NCI-H1417 treated with DMSO at 0.1 percent for 48 hours (cell line): ENCODE results near the gene PLPPR2.
"Not testable (repeated sequence)": the region's sequence is repeated elsewhere in the genome, so short reads cannot be mapped to it uniquely, and the experiment has no call there.

ENCODE experiments used
- DNase-seq: peaks from one replicate; lab custom pipeline; 2025; lab: John Stamatoyannopoulos, UW

PLPPR2 gene

DNA sequence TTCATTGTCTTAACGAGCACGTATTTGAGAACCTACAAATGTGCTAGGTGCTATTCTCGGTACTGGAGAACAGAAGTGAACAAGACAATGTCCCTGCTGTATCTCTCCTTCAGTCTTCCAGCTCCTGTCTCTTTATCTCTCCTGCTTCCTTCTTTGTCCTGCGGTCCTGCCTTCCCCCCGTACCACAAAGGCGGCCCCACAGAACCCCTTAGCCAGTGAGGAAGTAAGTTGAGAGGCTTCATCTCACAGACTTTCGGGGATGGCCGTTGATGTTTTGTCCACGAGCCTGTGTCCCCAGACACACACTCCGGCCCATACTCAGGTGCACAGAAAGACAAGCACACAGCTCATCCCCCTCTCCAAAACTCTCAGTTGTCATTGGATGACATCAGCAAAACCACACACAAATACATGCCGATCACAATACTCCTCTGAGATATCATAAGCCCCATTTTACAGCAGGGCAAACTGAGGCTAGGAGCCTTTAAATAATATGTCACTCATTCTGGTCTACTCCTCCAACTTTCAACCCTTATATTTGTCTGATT, 18.7 kb downstream of the PLPPR2 start:
- DNase-seq: no peak

DNA sequence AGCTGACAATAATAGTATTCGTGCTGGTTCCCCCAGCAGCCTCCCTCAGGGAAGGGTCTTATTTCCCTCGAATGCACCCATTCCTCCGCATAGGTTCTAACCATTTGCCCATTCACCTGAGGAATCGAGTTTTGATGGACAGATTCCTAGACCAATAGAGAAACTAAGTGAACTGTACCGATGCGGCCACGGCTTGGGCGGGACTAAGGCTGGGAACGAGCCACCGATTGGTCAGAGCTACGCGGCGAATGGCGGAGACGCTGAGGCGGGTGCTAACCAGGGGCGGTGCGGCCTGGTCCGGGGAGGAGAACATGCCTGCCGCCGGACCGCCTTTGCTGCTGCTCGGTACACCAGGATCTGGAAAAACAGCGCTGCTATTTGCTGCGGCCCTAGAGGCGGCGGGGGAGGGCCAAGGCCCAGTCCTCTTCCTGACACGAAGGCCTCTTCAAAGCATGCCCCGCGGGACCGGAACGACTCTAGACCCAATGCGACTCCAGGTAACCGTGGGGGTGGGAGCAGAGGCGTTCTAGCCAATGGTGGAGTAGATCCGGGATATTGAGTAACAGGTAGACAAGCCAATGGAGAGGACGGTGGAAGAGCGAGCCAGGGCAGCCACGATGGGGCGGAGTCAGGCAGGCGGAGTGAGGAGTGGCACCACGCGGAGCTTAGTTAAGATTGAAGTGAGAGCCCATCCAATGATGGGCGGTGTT, 19.4 kb downstream of the PLPPR2 start, which contains the start of gene SWSAP1:
Gene SWSAP1 (plus strand): TSS at position 234 of the 710 bp plus-strand sequence. CDS start 15 bp downstream, at position 249.
- DNase-seq: peak; percentile 99

DNA sequence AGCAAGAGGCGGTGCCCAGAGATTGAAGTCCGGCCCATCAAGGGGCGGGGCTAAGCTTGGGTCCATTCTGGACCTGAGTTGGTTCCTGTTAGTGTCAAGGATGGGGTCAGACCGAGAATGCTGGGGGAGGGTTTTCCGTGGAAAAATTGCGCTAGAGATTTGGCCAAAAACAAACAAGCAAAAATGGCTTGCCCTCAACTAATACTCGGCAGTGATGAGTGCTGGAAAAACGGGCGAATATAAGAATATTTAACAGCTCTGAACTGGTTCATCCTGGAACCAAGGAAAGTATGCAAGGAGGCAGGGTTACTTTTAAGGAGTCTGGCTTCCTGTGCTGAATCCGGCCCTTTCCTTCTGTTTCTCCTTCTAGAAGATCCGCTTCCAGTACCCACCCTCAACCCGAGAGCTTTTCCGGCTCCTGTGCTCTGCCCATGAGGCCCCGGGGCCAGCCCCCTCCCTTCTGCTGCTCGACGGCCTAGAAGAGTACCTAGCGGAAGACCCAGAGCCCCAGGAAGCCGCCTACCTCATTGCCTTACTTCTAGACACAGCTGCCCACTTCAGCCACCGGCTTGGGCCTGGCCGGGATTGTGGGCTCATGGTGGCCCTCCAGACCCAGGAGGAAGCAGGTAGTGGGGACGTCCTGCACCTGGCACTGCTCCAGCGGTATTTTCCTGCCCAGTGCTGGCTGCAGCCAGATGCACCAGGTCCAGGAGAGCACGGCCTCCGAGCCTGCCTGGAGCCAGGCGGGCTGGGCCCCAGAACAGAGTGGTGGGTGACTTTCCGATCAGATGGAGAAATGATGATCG, 20.1 kb downstream of the PLPPR2 start:
- DNase-seq: no peak

DNA sequence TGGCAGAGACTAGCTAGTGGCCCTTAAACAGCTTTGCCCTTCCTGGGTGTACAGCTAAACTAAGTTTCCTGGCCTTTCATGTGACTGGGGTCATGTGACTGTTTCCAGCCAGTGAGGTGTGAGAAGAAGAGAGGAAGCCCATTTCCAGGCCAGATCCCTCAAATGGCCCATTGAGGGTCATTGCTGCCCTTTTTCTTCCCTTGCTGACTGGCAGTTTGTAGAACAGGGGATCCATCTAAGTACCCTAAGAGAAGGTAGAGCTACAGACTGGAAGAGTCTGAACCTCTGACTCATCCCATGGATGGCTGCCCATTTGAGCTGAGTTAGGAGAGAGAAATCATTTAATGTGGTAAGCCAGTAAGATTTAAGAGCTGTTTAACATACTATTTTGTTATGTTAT, 22.0 kb downstream of the PLPPR2 start:
- DNase-seq: no peak

DNA sequence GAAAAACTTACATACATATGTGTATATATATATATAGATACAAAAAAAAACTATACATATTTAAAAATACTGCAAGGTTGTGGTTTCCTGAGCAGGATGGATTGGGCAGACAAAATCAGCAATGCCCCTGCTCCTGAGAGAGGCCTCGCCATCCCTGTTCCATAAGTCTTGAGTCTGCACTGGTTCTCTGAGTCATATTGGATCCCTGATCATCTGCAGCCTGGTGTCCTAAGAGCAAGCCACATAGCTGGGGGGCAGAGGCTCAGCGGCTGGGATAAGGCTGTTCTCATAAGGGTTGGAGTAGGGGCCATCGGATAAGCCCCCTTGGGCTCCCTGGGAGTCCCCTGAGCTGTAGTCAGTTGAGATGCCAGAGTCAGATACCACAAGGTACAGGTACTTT, 22.5 kb downstream of the PLPPR2 start:
- no peak for DNase-seq

DNA sequence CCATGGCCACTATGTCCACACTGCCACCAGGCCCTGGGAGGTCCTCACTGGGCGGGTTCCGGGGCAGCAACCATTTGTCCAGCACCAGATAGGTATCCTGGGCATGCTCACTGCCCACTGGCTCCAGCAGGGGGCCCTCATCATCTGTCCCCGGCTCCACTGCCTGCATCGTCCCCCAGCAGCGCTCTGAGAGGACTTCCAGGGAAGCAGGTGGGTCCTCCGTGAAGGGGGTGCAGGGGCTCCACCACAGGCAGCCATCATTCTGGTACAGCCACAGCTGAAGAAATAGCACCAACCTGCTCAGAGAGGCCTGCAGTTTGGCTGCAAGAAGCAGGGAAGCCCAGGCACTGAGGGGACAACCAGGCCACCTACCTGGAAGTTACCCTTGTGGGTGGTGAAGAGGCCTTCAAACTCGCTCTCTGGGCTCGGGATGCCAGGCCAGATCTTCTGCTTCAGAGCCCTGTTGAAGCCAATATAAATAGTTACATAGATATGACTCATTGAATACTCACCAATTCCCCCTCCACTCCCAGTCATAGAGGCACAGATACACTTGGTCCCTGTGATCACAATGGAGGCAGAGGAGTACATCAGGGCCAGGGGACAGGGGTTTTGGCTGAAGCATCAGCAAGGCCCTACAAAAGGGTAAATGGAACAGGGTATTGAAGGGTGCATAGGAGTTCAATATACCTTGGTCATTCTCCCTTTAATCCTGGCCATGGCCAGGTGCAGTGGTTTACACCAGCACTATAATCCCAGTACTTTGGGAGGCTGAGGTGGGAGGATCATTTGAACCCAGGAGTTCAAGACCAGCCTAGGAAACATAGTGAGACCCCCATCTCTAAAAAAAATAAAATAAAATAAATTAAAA, 23.3 kb downstream of the PLPPR2 start:
- no peak for DNase-seq

DNA sequence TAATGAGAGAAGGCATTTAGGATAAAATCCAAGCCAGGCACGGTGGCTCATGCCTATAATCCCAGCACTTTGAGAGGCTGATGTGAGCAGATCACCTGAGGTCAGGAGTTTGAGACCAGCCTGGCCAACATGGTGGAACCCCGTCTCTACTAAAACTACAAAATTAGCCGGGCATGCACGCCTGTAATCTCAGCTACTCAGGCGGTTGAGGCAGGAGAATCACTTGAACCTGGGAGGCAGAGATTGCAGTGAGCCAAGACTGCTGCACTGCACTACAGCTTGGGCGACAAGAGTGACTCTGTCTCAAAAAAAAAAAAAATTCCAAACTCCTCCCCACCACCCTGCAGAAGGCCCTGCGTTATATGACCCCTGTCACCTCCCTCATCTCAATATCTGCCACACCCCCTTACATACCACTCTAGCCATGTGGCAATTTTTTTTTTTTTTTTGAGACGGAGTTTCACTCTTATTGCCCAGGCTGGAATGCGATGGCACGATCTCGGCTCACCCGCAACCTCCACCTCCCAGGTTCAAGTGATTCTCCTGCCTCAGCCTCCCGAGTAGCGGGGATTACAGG, 24.1 kb downstream of the PLPPR2 start:
- not testable (repeated sequence) for DNase-seq

DNA sequence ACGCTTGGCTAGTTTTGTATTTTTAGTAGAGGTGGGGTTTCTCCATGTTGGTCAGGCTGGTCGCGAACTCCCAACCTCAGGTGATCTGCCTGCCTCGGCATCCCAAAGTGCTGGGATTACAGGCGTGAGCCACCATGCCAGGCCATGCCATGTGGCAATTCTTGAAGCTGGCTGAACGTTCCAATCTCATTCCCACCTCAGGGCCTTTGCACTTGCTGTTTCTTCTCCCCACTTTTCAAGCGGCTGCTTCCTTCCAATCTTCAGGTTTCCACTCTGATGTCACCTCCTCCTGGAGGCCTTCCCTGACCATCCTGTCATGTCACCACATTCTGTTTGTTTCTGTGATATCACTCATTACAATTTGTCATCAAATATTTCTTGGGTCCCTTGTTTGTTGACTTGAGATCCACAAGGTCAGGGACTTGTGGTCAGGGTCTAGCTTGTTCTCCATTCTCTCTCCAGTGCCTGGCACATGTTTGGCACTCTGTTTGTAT, 24.7 kb downstream of the PLPPR2 start:
- no peak for DNase-seq

DNA sequence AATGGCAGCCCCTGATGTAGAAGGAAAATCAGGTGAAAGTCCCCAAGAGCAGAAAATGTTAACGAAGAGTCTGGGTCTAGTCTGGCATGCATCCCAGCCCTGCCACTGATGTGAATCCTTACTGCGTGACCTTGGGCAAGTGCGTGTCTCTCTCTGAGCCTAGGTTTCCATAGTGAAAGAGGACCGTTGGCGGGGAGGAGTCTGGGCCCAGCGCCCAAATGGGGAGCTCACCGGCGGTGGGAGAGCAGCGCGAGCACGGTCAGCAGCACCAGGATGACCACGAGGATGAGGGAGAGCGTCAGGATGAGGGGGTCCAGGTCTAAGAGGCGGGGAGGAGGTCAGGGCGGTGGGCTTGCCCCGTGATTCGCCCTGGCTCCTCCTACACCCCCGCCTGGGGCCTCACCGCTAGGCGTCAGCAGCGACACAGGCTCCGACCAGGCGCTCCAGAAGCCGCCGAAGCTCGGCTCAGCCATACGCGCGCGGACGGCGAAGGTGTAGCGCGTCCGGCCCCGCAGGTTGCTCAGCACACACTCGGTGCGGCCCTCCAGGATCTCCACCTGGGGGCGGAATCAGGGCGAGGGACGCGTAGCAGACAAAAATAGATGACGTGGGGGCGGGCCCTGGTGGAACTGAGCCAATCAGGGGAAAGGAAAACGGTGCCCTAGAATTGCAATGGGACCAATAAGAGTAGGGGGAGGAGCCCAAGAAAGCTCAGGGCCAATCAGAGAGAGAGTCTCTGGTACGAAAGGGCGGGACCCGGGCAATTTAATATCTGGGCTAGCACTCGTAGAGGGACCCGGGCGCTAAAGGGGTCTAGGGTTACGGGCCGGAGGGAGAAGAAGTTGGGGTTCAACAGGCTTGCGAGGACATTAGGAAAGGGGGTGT, 25.7 kb downstream of the PLPPR2 start:
- no peak for DNase-seq

DNA sequence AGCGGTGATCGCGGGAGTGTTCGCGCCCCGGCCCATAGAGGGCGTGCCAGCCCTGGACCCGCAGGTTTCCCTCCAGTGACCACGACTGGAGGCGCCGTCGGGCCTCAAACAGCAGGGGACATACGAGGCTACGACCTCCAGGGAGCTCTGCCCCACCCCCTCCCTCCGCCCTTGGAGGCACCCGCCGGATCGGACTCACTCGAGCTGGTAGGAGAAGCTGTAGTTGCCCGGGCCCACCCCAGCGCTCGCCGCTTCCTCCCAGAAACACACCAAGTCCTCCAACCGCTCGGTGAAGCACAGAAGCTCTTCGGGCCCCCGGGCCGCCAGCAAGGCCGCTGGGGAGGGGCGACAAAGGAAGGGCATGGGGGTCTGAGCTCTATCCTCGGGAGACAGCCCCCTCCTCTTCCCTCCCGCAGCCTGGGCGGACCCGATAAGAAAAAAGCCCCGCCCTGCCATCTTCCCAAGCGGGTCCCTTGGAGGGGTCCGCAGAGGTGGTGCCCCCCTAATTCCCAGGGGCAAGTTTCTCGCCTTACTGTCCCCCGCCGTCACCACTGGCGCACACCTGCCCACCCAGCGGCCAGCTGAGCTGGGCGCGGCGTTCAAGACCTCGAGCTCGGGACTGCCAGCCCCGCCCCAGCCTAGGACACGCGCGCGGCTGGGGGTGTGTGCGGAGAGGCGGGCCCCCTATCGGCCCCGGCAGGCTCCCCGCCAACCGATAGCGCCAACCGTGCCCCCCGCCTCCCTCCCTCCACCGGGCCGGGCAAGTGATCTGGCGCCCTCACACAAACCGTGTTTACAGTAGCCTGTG, 27.9 kb downstream of the PLPPR2 start:
- DNase-seq: no peak

DNA sequence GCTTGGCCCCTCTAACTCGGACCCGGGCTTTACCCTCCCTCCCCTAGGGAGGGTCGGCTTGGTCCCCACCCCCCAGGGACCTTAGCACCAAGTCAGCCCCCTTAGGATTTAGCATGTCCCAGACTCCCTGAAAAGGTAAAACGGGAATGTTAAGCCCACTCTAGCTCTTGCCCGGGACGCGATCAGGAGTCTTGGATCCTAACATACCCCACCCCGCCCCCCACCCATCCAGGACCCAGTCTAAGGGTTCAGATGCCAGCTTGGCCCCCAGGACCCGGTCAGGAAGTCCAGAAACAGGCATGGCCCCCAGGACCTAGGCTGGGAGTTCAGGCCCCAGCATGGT, 28.4 kb downstream of the PLPPR2 start:
- no peak for DNase-seq

DNA sequence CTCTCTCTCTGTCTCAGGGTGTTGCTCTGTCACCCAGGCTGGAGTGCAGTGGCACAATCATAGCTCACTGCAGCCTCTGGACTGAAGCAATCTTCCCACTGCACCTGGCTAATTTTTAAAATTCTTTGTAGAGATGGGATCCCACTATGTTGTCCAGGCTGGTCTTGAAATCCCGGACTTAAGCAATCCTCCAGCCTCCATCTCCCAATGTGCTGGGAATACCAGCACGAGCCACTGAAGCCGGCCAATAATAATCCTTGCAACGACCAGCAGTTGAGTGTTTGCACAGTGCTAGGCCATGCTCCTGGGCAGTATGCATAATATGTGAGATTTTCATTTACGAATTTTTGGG, 29.5 kb downstream of the PLPPR2 start:
- DNase-seq: no peak

DNA sequence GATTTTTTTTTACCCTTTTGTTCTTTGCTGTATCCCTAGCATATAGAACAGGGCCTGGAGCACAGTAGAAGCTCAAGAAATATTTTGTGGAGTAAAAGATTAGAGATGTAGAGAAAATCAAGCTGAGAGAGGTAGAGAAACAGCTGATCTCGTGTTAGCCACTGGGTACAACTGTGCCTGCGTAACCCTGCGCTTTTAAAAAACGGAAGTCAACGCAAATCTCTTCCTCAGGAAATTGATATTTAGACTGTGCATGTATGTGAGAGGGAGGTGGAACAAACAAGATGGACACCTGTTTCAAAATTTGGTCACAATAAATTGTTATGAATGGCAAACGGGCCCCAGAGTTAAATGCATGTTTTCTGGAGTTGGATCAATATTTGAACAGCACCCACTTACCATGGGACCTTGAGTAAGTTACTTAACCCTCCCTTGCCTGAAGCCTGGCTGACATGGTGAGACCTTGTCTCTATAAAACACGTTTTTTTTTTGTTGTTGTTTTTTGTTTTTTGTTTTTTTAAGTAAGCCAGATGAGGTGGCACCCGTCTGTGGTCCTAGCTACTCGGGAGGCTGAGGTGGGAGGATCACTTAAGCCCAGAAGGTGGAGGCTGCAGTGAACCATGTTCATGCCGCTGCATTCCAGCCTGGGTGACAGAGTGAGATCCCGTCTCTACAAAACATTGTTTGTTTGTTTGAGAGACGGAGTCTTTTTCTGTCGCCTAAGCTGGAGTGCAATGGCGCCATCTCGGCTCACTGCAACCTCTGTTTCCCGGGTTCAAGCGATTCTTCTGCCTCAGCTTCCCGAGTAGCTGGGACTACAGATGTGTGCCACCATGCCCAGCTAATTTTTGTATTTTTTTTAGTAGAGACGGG, 32.2 kb downstream of the PLPPR2 start:
- DNase-seq: no peak

DNA sequence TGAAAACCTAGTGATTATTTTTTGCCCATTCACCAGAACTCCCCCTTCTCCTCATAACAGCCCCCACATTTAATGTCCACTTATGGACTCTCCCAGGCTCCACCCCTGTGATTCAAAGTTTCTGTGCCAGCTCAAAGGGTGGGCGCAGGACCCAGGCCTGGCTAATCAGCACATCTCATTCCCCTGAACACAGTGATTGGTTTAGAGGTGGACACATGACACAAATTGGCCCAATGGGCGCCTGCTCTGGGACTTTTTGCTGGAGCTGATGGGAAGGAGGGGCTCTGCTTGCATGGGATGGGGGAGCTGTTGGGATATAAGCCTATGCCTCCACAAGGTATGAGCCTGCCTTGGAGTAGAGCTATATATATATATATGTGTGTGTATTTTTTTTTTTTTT, 35.1 kb downstream of the PLPPR2 start:
- no peak for DNase-seq

DNA sequence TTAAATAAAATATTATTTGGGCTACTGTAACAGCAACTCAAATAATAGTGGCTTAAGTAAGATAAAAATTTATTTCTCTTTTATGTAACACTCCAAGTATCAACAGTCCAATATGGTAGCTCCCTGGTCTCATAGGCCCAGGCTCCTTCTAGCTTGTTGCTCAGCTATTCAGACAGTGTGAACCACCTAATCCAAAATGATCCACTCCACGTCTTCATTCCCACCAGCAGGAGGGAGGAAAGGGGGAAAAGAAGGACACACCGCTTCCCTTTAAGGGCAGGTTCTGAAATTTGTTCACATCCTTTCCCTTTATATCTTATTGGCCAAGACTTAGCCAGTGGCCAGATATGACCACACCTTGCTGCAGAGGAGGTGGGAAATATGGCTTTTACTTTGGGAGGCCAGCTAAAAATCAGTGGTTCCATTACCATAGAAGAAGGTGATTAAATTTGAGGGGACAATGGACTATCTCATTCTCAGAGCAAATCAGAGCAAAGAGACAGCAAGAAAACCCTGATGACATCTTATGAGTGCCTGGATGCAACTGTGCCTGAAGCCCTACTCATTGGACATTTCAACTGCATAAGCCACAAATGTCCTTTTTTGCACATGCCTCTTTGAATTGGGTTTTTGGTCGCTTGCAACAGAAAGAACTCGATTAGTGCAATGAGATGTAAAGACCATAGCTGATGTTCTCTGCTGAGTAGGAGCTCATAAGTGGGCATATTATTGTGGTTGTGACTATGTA, 35.9 kb downstream of the PLPPR2 start:
- no peak for DNase-seq

DNA sequence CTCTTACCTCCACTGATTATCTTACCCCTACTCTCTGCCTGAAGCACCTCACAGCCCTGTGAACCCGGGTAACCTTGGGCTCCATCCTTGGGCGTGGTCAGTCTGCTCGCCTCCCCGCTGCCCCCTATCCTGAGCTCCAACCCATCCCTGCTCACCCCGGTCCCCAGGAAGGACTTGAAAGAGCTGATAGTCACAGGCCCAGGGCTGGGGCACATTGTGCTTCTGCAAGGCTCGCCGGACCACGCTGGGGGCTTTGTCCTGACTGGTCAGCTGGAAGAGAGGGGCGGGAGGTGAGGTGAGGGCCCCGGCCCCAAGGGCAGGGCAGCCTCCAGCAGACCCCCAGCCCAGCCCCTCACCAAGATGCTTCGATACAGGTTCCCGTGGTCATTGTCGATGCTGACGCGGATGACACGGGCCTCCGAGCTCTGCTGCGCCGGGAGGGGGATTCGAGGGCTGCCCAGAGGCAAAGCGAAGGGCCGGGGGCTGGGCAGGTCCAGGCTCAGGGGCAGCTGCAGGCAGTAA, 41.9 kb downstream of the PLPPR2 start:
- no peak for DNase-seq

DNA sequence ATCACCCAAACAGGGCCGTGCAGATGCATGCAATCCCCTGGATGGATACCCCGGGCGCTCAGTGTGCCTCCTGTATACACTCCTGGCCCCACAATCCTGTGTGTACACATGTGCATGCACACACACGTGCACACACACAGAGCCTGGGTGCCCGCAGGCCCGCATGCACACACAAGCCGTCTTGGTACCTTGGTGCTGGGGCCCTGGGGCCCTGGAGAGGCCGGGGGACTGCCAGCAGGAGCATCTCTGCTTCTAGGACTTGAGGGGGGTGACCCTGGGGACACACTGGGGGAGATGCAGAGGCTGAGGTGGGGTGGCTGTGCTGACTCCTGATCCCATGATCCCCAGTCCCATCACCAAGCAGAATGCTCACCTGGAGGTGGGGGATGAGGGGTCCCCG, 44.4 kb downstream of the PLPPR2 start:
- no peak for DNase-seq

DNA sequence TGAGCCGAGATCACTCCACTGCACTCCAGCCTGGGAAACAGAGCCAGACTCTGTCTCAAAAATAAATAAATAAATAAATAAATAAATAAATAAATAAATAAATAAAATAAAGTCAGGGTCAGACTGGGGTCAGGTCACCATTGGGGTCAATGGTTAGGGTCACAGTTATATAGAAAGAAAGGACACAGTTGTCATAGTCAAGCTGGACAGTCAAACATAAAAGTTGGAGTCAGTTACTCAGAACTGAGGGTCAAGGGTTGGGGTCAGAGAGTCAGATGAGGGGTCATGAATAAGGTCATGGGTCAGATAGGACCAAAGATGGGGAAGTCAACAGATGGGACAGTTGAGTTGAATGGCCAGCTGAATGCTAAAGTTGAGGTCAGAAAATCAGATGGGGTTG, 45.6 kb downstream of the PLPPR2 start:
- DNase-seq: no peak
